T-helper 17 cell (primary cell): ENCODE measurements around the gene TMEM108. TPM values are rescaled to one million over a fixed set of nuclear protein-coding genes. Genes with fewer than 3 reads are reported as not detected.

Experiments
- ATAC-seq: fragments of 150-1000 bp; cut with Tn5 transposase; 2 replicates; pipeline ENCODE4 v1.10.0; 2021; ENCODE audit warnings: mild to moderate bottlenecking, moderate library complexity
- DNase-seq, 3 donors: peaks; one replicate each; pipeline versions ENCODE4 v3.0.0 to v3.0.0-alpha.2; 2020 to 2021
- H3K9me3 ChIP-seq: one replicate; pipeline ENCODE4 v1.7.0; 2013; ENCODE audit warnings: low read length, mild to moderate bottlenecking; ENCODE audit not compliant: control insufficient read depth, poor library complexity, severe bottlenecking
- H3K27ac Mint-ChIP-seq: one replicate; pipeline ENCODE4 v1.8.0; 2022; ENCODE audit warnings: mild to moderate bottlenecking, moderate library complexity, mixed read lengths
- H3K27me3 Mint-ChIP-seq: one replicate; pipeline ENCODE4 v1.8.0; 2022; ENCODE audit warnings: mixed read lengths
- H3K36me3 Mint-ChIP-seq: one replicate; pipeline ENCODE4 v1.8.0; 2022; ENCODE audit warnings: low read depth, mixed read lengths
- H3K4me1 Mint-ChIP-seq: one replicate; pipeline ENCODE4 v1.8.0; 2022; ENCODE audit warnings: mild to moderate bottlenecking, mixed read lengths
- H3K4me3 Mint-ChIP-seq: one replicate; pipeline ENCODE4 v1.8.0; 2022; ENCODE audit warnings: mild to moderate bottlenecking, moderate library complexity, mixed read lengths
- total RNA-seq, 4 donors: library from RNA in 2 of 4; stranded (reverse) in 2 of 4; gene quantifications; one replicate each; pipeline ENCODE4 v1.2.3 and lab custom pipeline; 2022 to 2026

TMEM108 gene
- total RNA-seq, 2 donors from 2014 or later: 0.29 TPM; not detected in 1

- no peaks in the 10 kb centered on the region for H3K4me1 Mint-ChIP-seq
- no peaks in the 10 kb centered on the region for H3K9me3 ChIP-seq
- no peak overlapping the region for H3K4me3 Mint-ChIP-seq
- no peak for DNase-seq
- ATAC-seq: no peak
- H3K36me3 Mint-ChIP-seq: no peaks in the 10 kb centered on the region
- peaks cover 10% of the 10 kb centered on the region for H3K27me3 Mint-ChIP-seq
- no peak overlapping the region for H3K27ac Mint-ChIP-seq
Observed at GRCh38 chr3:133206921-133207320, 168.7 kb downstream of the TMEM108 start.

GRCh38 chr3:133208184-133208583, 170.0 kb downstream of the TMEM108 start:
- no peak overlapping the region for H3K27ac Mint-ChIP-seq
- H3K36me3 Mint-ChIP-seq: no peaks in the 10 kb centered on the region
- DNase-seq: no peak
- H3K27me3 Mint-ChIP-seq: peaks cover 10% of the 10 kb centered on the region
- no peak for ATAC-seq
- H3K4me3 Mint-ChIP-seq: no peak overlapping the region
- no peaks in the 10 kb centered on the region for H3K9me3 ChIP-seq
- H3K4me1 Mint-ChIP-seq: no peaks in the 10 kb centered on the region

DNA sequence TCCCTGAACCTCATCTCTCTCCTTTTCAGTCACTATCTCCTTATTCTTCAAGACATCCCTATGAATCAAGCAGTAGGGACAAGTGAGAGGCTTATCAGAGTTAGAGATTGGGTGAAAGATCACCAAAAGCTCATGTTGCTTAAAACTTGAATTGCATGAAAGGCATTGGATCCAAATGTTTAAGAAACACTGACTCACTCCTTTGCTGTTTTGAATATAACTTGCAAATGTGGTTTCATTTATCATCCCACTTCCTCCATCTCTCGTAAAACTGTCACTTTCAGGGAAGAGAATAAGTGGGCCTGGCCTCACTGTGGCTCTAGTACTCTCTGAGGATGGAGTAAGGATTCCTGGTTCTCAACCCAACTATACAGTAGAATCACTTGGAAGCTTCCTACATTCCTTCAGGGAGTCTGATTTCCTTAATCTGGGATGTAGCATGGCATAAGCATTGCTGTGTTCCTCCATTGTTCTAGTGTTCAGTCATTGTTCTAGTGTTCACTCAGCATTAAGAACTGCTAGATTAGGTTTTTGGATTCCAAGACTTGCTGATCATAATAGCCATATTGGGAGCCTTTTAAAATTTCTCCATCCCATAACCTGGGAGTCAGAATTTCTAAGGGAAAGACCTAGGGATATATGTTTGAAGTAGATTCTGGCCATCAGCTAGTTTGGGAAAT, 171.8 kb downstream of the TMEM108 start:
- no peak for DNase-seq
- H3K4me3 Mint-ChIP-seq: no peak overlapping the region
- ATAC-seq: no peak

GRCh38 chr3:133210656-133211055, 172.5 kb downstream of the TMEM108 start:
- H3K36me3 Mint-ChIP-seq: no peaks in the 10 kb centered on the region
- no peak for DNase-seq
- no peak overlapping the region for H3K4me3 Mint-ChIP-seq
- peaks cover 10% of the 10 kb centered on the region for H3K27me3 Mint-ChIP-seq
- H3K9me3 ChIP-seq: no peaks in the 10 kb centered on the region
- H3K4me1 Mint-ChIP-seq: no peaks in the 10 kb centered on the region
- no peak for ATAC-seq
- no peak overlapping the region for H3K27ac Mint-ChIP-seq

More for the DNA sequence above, 171.8 kb downstream of the TMEM108 start:
- Mint-ChIP-seq H3K4me1 (no peaks in the 10 kb centered on the region), H3K27ac (no peak overlapping the region), H3K27me3 (peaks cover 10% of the 10 kb centered on the region), H3K36me3 (no peaks in the 10 kb centered on the region)
- H3K9me3 ChIP-seq: no peaks in the 10 kb centered on the region

DNA sequence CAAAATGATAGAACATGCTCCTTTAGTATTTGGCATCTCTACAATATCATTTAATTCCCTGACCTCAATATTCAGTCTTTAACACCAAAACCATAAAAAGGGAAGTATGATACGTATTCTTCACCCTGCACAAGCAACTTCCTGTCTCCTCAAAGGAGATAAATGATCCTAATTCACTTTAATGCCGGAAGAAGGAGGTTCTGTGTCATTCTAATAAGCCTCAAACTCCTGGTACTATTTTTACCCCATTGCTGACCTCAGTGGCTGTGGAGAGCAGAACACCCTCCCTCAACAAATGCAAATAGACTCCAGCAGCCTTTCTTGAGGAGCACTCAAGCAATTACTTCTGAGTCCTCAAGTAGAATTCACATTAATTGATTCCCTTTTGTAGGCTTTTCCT, 173.3 kb downstream of the TMEM108 start:
- Mint-ChIP-seq H3K27me3 (peaks cover 10% of the 10 kb centered on the region), H3K4me3 (no peak overlapping the region), H3K36me3 (no peaks in the 10 kb centered on the region), H3K27ac (no peak overlapping the region), H3K4me1 (no peaks in the 10 kb centered on the region)
- no peak for DNase-seq
- no peak for ATAC-seq
- no peaks in the 10 kb centered on the region for H3K9me3 ChIP-seq

- Mint-ChIP-seq H3K4me3 (no peak overlapping the region), H3K27me3 (peaks cover 10% of the 10 kb centered on the region), H3K36me3 (no peaks in the 10 kb centered on the region), H3K27ac (no peak overlapping the region), H3K4me1 (no peaks in the 10 kb centered on the region)
- H3K9me3 ChIP-seq: no peaks in the 10 kb centered on the region
- no peak for DNase-seq
- ATAC-seq: no peak
Observed at GRCh38 chr3:133211856-133212255, 173.7 kb downstream of the TMEM108 start.

DNA sequence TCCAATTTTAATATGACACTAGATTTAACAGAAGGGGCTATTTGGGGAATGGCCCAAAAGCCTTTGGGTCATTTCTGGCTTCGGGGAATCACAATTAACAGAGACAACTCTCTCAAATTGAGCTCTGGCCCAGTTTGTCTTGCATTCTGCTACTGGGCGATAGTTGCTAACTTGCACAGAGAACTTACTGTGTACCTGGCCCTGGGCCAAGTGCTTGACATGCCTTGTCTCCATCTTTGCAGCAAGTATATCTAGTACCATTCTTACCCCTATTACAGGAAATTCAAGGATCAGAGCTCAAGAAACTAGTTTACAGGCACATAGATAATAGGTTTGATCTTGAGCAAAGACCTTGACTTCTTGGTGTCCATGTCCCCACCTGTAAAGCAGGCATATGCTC, 175.7 kb downstream of the TMEM108 start:
- peaks cover 10% of the 10 kb centered on the region for H3K27me3 Mint-ChIP-seq
- no peaks in the 10 kb centered on the region for H3K36me3 Mint-ChIP-seq
- H3K4me1 Mint-ChIP-seq: no peaks in the 10 kb centered on the region
- ATAC-seq (no peak), DNase-seq (no peak)
- H3K27ac Mint-ChIP-seq: no peak overlapping the region
- H3K4me3 Mint-ChIP-seq: no peak overlapping the region
- no peaks in the 10 kb centered on the region for H3K9me3 ChIP-seq

GRCh38 chr3:133227813-133228212, 189.6 kb downstream of the TMEM108 start:
- no peak for ATAC-seq
- DNase-seq: no peak
- Mint-ChIP-seq H3K36me3 (no peaks in the 10 kb centered on the region), H3K4me3 (no peak overlapping the region), H3K27me3 (peaks cover 9% of the 10 kb centered on the region), H3K4me1 (no peaks in the 10 kb centered on the region), H3K27ac (no peak overlapping the region)
- no peaks in the 10 kb centered on the region for H3K9me3 ChIP-seq

GRCh38 chr3:133230195-133230594, 192.0 kb downstream of the TMEM108 start:
- H3K4me1 Mint-ChIP-seq: no peaks in the 10 kb centered on the region
- no peak for ATAC-seq
- DNase-seq: no peak
- H3K36me3 Mint-ChIP-seq: no peaks in the 10 kb centered on the region
- peaks cover 9% of the 10 kb centered on the region for H3K27me3 Mint-ChIP-seq
- no peak overlapping the region for H3K27ac Mint-ChIP-seq
- no peak overlapping the region for H3K4me3 Mint-ChIP-seq
- H3K9me3 ChIP-seq: no peaks in the 10 kb centered on the region

DNA sequence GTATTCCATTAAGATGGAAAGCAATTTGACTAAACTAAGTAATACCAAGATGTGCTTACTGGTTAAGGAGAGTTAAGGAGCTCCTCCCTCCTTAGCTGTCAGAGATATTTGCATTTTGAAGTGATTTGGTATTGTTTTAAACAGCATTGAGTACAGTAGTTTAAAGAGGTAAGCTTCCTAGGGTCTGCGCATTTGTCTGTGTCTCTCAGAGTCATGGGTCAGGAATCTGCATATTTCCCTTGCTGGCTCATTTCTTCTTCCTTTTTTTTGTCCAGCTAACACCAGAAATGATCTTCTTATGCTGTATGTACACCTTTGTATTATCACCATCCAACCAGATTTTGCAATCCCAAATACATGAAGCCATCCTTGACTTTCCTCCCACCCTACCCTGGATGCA, 198.7 kb downstream of the TMEM108 start:
- no peaks in the 10 kb centered on the region for H3K9me3 ChIP-seq
- H3K36me3 Mint-ChIP-seq: no peaks in the 10 kb centered on the region
- H3K4me1 Mint-ChIP-seq: no peaks in the 10 kb centered on the region
- peaks cover under 1% of the 10 kb centered on the region for H3K27me3 Mint-ChIP-seq
- no peak overlapping the region for H3K27ac Mint-ChIP-seq
- ATAC-seq (no peak), DNase-seq (no peak)
- no peak overlapping the region for H3K4me3 Mint-ChIP-seq

DNA sequence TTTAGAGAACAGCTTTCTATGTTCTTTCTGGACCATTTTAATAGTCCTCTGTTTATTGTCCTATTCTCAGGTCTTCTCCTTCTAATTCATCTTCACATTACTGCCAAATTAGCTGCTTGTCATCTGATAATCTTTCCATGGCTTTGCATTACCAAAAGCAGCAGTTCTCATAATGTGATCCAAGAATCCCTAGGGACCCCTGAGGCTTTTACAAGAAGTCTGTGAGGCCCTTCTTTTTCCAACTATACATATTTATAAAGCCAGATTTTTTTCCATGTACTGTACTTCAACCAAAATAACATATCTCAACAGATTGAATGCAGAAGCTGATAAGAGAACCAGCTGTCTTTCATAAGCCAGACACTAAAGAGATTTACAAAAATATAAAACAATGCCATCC, 199.2 kb downstream of the TMEM108 start:
- no peaks in the 10 kb centered on the region for H3K4me1 Mint-ChIP-seq

GRCh38 chr3:133238015-133238414, 199.8 kb downstream of the TMEM108 start:
- Mint-ChIP-seq H3K4me3 (no peak overlapping the region), H3K27me3 (peaks cover 11% of the 10 kb centered on the region), H3K27ac (no peak overlapping the region), H3K4me1 (no peaks in the 10 kb centered on the region), H3K36me3 (no peaks in the 10 kb centered on the region)
- no peaks in the 10 kb centered on the region for H3K9me3 ChIP-seq
- DNase-seq: no peak
- no peak for ATAC-seq

More for the DNA sequence above, 199.2 kb downstream of the TMEM108 start:
- no peaks in the 10 kb centered on the region for H3K9me3 ChIP-seq
- no peaks in the 10 kb centered on the region for H3K36me3 Mint-ChIP-seq
- no peak overlapping the region for H3K27ac Mint-ChIP-seq
- ATAC-seq (no peak), DNase-seq (no peak)
- no peak overlapping the region for H3K4me3 Mint-ChIP-seq
- H3K27me3 Mint-ChIP-seq: peaks cover 5% of the 10 kb centered on the region

- no peaks in the 10 kb centered on the region for H3K9me3 ChIP-seq
- Mint-ChIP-seq H3K27me3 (peaks cover 24% of the 10 kb centered on the region), H3K4me3 (no peak overlapping the region), H3K4me1 (no peaks in the 10 kb centered on the region), H3K27ac (no peak overlapping the region), H3K36me3 (no peaks in the 10 kb centered on the region)
- no peak for DNase-seq
- no peak for ATAC-seq
Observed at GRCh38 chr3:133246119-133246518, 207.9 kb downstream of the TMEM108 start.

GRCh38 chr3:133246773-133247172, 208.6 kb downstream of the TMEM108 start:
- ATAC-seq: no peak

More at GRCh38 chr3:133246773-133247172, 208.6 kb downstream of the TMEM108 start:
- no peaks in the 10 kb centered on the region for H3K36me3 Mint-ChIP-seq
- no peaks in the 10 kb centered on the region for H3K9me3 ChIP-seq
- H3K4me3 Mint-ChIP-seq: no peak overlapping the region
- peaks cover 24% of the 10 kb centered on the region for H3K27me3 Mint-ChIP-seq
- DNase-seq: no peak
- no peak overlapping the region for H3K27ac Mint-ChIP-seq
- H3K4me1 Mint-ChIP-seq: no peaks in the 10 kb centered on the region
